Progenitor cell of endocrine pancreas (in vitro differentiated cells): ENCODE measurements around the gene SOX13. TPM values are rescaled to one million over a fixed set of nuclear protein-coding genes. Genes with fewer than 3 reads are reported as not detected.
A peak's percentile ranks its signal among the peaks of the same experiment; 100 is the strongest.

ENCODE experiments used
- DNase-seq: peaks from one replicate; pipeline ENCODE4 v3.0.0; 2021; ENCODE audit warnings: low spot score; ENCODE audit not compliant: unreplicated experiment
- H3K27ac Mint-ChIP-seq: 2 replicates; pipeline ENCODE4 v1.8.0; 2021; ENCODE audit warnings: mild to moderate bottlenecking, moderate library complexity, mixed read lengths
- H3K27me3 Mint-ChIP-seq: 2 replicates; pipeline ENCODE4 v1.8.0; 2021; ENCODE audit warnings: mixed read lengths
- H3K36me3 Mint-ChIP-seq: 2 replicates; pipeline ENCODE4 v1.8.0; 2022; ENCODE audit warnings: mixed read lengths; ENCODE audit not compliant: insufficient read depth
- H3K4me1 Mint-ChIP-seq: 2 replicates; pipeline ENCODE4 v1.8.0; 2021; ENCODE audit warnings: low read depth, mixed read lengths
- H3K4me3 Mint-ChIP-seq: 2 replicates; pipeline ENCODE4 v1.8.0; 2021; ENCODE audit warnings: low read depth, mild to moderate bottlenecking, moderate library complexity, mixed read lengths
- H3K9me3 Mint-ChIP-seq: 2 replicates; pipeline ENCODE4 v1.8.0; 2021; ENCODE audit warnings: low read depth, mixed read lengths
- CTCF ChIP-seq: fragments of 200-600 bp; sonication (generic); IDR thresholded peaks from one replicate; pipeline ENCODE4 v1.5.0; 2021; ENCODE audit warnings: antibody characterized with exemption, mild to moderate bottlenecking; ENCODE audit not compliant: unreplicated experiment
- total RNA-seq: library from RNA; stranded (reverse); gene quantifications from 2 replicates; pipeline ENCODE4 v1.2.1, GENCODE V29; 2021

Gene SOX13
- total RNA-seq, 1 donor from 2014 or later = 61.6 TPM

- H3K4me1 Mint-ChIP-seq = peaks cover 59% of the 10 kb centered on the region
- TF ChIP-seq CTCF = no peak
- H3K4me3 Mint-ChIP-seq = peak overlapping the region; percentile 49
- DNase-seq = peak; percentile 34
- H3K27me3 Mint-ChIP-seq = no peaks in the 10 kb centered on the region
- H3K36me3 Mint-ChIP-seq = no peaks in the 10 kb centered on the region
- no peaks in the 10 kb centered on the region for H3K9me3 Mint-ChIP-seq
- H3K27ac Mint-ChIP-seq = peak overlapping the region; percentile 95
Observed at GRCh38 chr1:204077979-204078696, 5.2 kb downstream of the SOX13 start.

GRCh38 chr1:204079608-204079999 is 6.7 kb downstream of the SOX13 start:
- peaks cover 74% of the 10 kb centered on the region for H3K4me1 Mint-ChIP-seq
- peak overlapping the region; percentile 19 for H3K4me3 Mint-ChIP-seq
- DNase-seq = no peak
- no peaks in the 10 kb centered on the region for H3K36me3 Mint-ChIP-seq
- no peaks in the 10 kb centered on the region for H3K27me3 Mint-ChIP-seq
- TF ChIP-seq CTCF = no peak
- peak overlapping the region; percentile 99 for H3K27ac Mint-ChIP-seq
- no peaks in the 10 kb centered on the region for H3K9me3 Mint-ChIP-seq

GRCh38 chr1:204080163-204080903 is 7.4 kb downstream of the SOX13 start:
- Mint-ChIP-seq H3K4me1 (peaks cover 79% of the 10 kb centered on the region), H3K36me3 (no peaks in the 10 kb centered on the region), H3K4me3 (peak overlapping the region; percentile 56), H3K27ac (peak overlapping the region; percentile 99), H3K27me3 (no peaks in the 10 kb centered on the region), H3K9me3 (no peaks in the 10 kb centered on the region)
- DNase-seq = peak; percentile 83
- TF ChIP-seq CTCF = no peak

- Mint-ChIP-seq H3K36me3 (no peaks in the 10 kb centered on the region), H3K27ac (peak overlapping the region; percentile 99), H3K4me1 (peaks cover 74% of the 10 kb centered on the region)
Observed at GRCh38 chr1:204081164-204081790, 8.4 kb downstream of the SOX13 start.

More at GRCh38 chr1:204081164-204081790, 8.4 kb downstream of the SOX13 start:
- no peaks in the 10 kb centered on the region for H3K9me3 Mint-ChIP-seq
- no peaks in the 10 kb centered on the region for H3K27me3 Mint-ChIP-seq
- peak overlapping the region; percentile 31 for H3K4me3 Mint-ChIP-seq
- TF ChIP-seq CTCF = no peak
- DNase-seq = no peak
